HL-60 (cell line): ENCODE data around the gene OPN1SW.

ENCODE experiments used
- CTCF ChIP-seq: IDR thresholded peaks from one replicate; pipeline ENCODE4 v1.5.1; 2011; ENCODE audit warnings: low read length, control low read depth, inconsistent platforms; ENCODE audit not compliant: insufficient read depth
- REST ChIP-seq: IDR thresholded peaks from 2 replicates; pipeline ENCODE4 v1.6.1; 2012; ENCODE audit warnings: low read depth; ENCODE audit not compliant: insufficient replicate concordance
- SPI1 ChIP-seq: IDR thresholded peaks from 2 replicates; pipeline ENCODE4 v1.6.1; 2012; ENCODE audit warnings: low read depth, mild to moderate bottlenecking, borderline replicate concordance

DNA sequence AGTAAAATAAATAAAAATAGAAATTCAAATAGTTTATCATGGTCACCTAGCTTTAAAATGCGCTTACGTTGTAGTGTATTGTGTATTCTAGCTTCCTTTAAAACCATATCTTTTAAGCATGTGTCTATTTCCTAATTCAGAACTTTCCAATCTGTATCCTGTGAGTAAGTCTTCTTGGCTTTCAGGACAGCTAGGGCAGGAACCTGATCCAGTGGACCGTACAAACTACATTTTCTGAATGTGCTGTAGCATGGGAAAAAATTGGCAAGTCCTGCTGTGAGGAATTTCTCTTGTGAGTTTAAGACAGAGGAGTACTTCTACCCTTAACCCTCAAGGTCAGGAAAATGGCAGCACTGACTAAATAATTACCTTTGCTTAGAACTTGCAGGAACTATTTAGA is 12.1 kb downstream of the OPN1SW start:
- TF ChIP-seq CTCF: no peak
- TF ChIP-seq SPI1: no peak
- no peak for TF ChIP-seq REST
